Ecto neural progenitor cell (in vitro differentiated cells): ENCODE results near the gene CDH4.

Experiments
- DNase-seq: peaks from one replicate; pipeline ENCODE4 v3.0.0-alpha.2; 2018; ENCODE audit warnings: low spot score

The CDH4 gene

GRCh38 chr20:61356196-61356595, 104.1 kb downstream of the CDH4 start:
- no peak for DNase-seq

GRCh38 chr20:61357119-61357518, 105.1 kb downstream of the CDH4 start:
- DNase-seq = no peak

- no peak for DNase-seq
Measured at GRCh38 chr20:61359254-61359653, 107.2 kb downstream of the CDH4 start.

- DNase-seq = no peak
Measured at GRCh38 chr20:61360296-61360695, 108.2 kb downstream of the CDH4 start.

- DNase-seq = no peak
Measured at GRCh38 chr20:61360940-61361339, 108.9 kb downstream of the CDH4 start.

- no peak for DNase-seq
Measured at GRCh38 chr20:61361501-61361900, 109.4 kb downstream of the CDH4 start.

GRCh38 chr20:61364147-61364546, 112.1 kb downstream of the CDH4 start:
- DNase-seq = no peak

- DNase-seq = no peak
Measured at GRCh38 chr20:61366914-61367313, 114.9 kb downstream of the CDH4 start.

- no peak for DNase-seq
Measured at GRCh38 chr20:61369731-61370520, 117.9 kb downstream of the CDH4 start.

GRCh38 chr20:61370841-61371303, 118.8 kb downstream of the CDH4 start:
- DNase-seq = peak; percentile 66

GRCh38 chr20:61371501-61372136, 119.6 kb downstream of the CDH4 start:
- no peak for DNase-seq

- DNase-seq = no peak
Measured at GRCh38 chr20:61372137-61373054, 120.3 kb downstream of the CDH4 start.

- DNase-seq = no peak
Measured at GRCh38 chr20:61373055-61373399, 121.0 kb downstream of the CDH4 start.

- DNase-seq = no peak
Measured at GRCh38 chr20:61373956-61374545, 122.0 kb downstream of the CDH4 start.

- no peak for DNase-seq
Measured at GRCh38 chr20:61376541-61377240, 124.6 kb downstream of the CDH4 start.

- DNase-seq = no peak
Measured at GRCh38 chr20:61378694-61379355, 126.8 kb downstream of the CDH4 start.

- DNase-seq = no peak
Measured at GRCh38 chr20:61379898-61380544, 128.0 kb downstream of the CDH4 start.

GRCh38 chr20:61380545-61380915, 128.5 kb downstream of the CDH4 start:
- DNase-seq = no peak

- DNase-seq = no peak
Measured at GRCh38 chr20:61382194-61382593, 130.1 kb downstream of the CDH4 start.

- no peak for DNase-seq
Measured at GRCh38 chr20:61385296-61385695, 133.2 kb downstream of the CDH4 start.

GRCh38 chr20:61385731-61386130, 133.7 kb downstream of the CDH4 start:
- DNase-seq = no peak
